Calu3 (cell line): Measurements from ENCODE around the gene EYA3. TPM values are rescaled to one million over a fixed set of nuclear protein-coding genes. Genes with fewer than 3 reads are reported as not detected.

Experiments
- BruUV-seq: library from RNA; stranded (reverse); fragments of 400-500 nt; replicated peaks from 2 replicates; lab custom pipeline; 2021; lab: Mats Ljungman, UMichigan
- CTCF ChIA-PET: fragments of 300-600 bp; sonication (Branson Sonifier 250); formaldehyde crosslinking; loops from one replicate; lab custom pipeline; 2022; ENCODE audit warnings: antibody characterized with exemption; lab: Charles Lee
- DNase-seq: peaks from one replicate; pipeline ENCODE4 v3.0.0; 2022
- H3K27ac Mint-ChIP-seq: one replicate; pipeline ENCODE4 v1.8.0; 2022; ENCODE audit warnings: mixed read lengths; ENCODE audit not compliant: unreplicated experiment
- H3K27me3 Mint-ChIP-seq: one replicate; pipeline ENCODE4 v1.8.0; 2022; ENCODE audit warnings: mixed read lengths; ENCODE audit not compliant: unreplicated experiment
- H3K36me3 Mint-ChIP-seq: one replicate; pipeline ENCODE4 v1.8.0; 2022; ENCODE audit warnings: mild to moderate bottlenecking, moderate library complexity, mixed read lengths; ENCODE audit not compliant: insufficient read depth, unreplicated experiment
- H3K4me1 Mint-ChIP-seq: one replicate; pipeline ENCODE4 v1.8.0; 2022; ENCODE audit warnings: mild to moderate bottlenecking, low read depth, mixed read lengths; ENCODE audit not compliant: unreplicated experiment
- H3K4me3 Mint-ChIP-seq: one replicate; pipeline ENCODE4 v1.8.0; 2022; ENCODE audit warnings: mild to moderate bottlenecking, low read depth, moderate library complexity, mixed read lengths; ENCODE audit not compliant: unreplicated experiment
- H3K9me3 Mint-ChIP-seq: one replicate; pipeline ENCODE4 v1.8.0; 2022; ENCODE audit warnings: low read depth, mixed read lengths; ENCODE audit not compliant: unreplicated experiment
- intact Hi-C: fragments of 100-400 bp; cut with micrococcal nuclease; formaldehyde crosslinking; loops from one replicate; pipeline ENCODE4 v1.10.0; 2022; ENCODE audit not compliant: unreplicated experiment
- total RNA-seq: library from RNA; stranded (reverse); gene quantifications from 2 replicates; pipeline ENCODE4 v1.2.3, GENCODE V29; 2022
- TF ChIP-seq, protein P1 (sequence below): fragments of 200-600 bp; IDR thresholded peaks from one replicate; pipeline ENCODE4 v1.8.0; 2022; ENCODE audit warnings: antibody characterized with exemption; ENCODE audit not compliant: unreplicated experiment

The EYA3 gene
- total RNA-seq, 1 experiment from 2014 or later, result 18.8 TPM

- no peak for DNase-seq
- Mint-ChIP-seq H3K27me3 (no peaks in the 10 kb centered on the region), H3K36me3 (no peaks in the 10 kb centered on the region), H3K4me1 (no peaks in the 10 kb centered on the region), H3K27ac (no peak overlapping the region), H3K4me3 (no peak overlapping the region), H3K9me3 (no peaks in the 10 kb centered on the region)
- TF ChIP-seq, protein P1, sequence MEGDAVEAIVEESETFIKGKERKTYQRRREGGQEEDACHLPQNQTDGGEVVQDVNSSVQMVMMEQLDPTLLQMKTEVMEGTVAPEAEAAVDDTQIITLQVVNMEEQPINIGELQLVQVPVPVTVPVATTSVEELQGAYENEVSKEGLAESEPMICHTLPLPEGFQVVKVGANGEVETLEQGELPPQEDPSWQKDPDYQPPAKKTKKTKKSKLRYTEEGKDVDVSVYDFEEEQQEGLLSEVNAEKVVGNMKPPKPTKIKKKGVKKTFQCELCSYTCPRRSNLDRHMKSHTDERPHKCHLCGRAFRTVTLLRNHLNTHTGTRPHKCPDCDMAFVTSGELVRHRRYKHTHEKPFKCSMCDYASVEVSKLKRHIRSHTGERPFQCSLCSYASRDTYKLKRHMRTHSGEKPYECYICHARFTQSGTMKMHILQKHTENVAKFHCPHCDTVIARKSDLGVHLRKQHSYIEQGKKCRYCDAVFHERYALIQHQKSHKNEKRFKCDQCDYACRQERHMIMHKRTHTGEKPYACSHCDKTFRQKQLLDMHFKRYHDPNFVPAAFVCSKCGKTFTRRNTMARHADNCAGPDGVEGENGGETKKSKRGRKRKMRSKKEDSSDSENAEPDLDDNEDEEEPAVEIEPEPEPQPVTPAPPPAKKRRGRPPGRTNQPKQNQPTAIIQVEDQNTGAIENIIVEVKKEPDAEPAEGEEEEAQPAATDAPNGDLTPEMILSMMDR, result no peak
- intact Hi-C loops, result no loop called here
- CTCF ChIA-PET, result no interaction called here
- no TSS peak for BruUV-seq
Measured at GRCh38 chr1:28032281-28032680, 56.1 kb downstream of the EYA3 start.

- Mint-ChIP-seq H3K4me1 (no peaks in the 10 kb centered on the region), H3K36me3 (no peaks in the 10 kb centered on the region), H3K4me3 (no peak overlapping the region), H3K27ac (no peak overlapping the region), H3K27me3 (no peaks in the 10 kb centered on the region), H3K9me3 (no peaks in the 10 kb centered on the region)
- BruUV-seq, result no TSS peak
- TF ChIP-seq, protein P1, result no peak
- DNase-seq, result no peak
- CTCF ChIA-PET, result no interaction called here
- intact Hi-C loops, result no loop called here
Measured at GRCh38 chr1:28031173-28031572, 57.2 kb downstream of the EYA3 start.

GRCh38 chr1:28028873-28029654 lies 59.3 kb downstream of the EYA3 start:
- no peaks in the 10 kb centered on the region for H3K36me3 Mint-ChIP-seq
- TF ChIP-seq, protein P1, result no peak
- CTCF ChIA-PET, result no interaction called here
- no peaks in the 10 kb centered on the region for H3K9me3 Mint-ChIP-seq
- DNase-seq, result no peak
- H3K27me3 Mint-ChIP-seq, result no peaks in the 10 kb centered on the region
- no TSS peak for BruUV-seq
- no peak overlapping the region for H3K27ac Mint-ChIP-seq
- no peak overlapping the region for H3K4me3 Mint-ChIP-seq
- no peaks in the 10 kb centered on the region for H3K4me1 Mint-ChIP-seq
- intact Hi-C loops, result no loop called here

DNA sequence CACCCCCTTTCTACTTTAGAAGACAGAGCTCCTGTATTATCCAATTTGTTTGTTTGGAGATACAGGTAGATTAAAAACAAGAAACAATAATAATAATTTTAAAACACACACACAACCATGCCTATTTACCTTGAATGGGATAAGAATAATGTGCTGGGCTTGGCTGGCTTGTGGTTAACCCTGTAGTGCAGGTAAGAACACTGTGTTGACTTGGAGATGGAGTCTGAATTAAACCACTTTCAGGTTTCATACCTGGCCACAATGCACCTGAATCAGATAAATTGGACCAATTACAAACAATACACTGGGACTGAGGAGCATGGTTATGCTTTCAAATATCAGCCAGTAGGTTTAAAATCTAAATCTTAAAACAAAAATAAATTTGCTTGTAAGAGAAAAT lies 60.8 kb downstream of the EYA3 start:
- intact Hi-C loops, result no loop called here
- Mint-ChIP-seq H3K27me3 (no peaks in the 10 kb centered on the region), H3K36me3 (no peaks in the 10 kb centered on the region), H3K4me3 (no peak overlapping the region), H3K9me3 (no peaks in the 10 kb centered on the region), H3K4me1 (no peaks in the 10 kb centered on the region), H3K27ac (no peak overlapping the region)
- TF ChIP-seq, protein P1, result no peak
- CTCF ChIA-PET, result no interaction called here
- no peak for DNase-seq
- no TSS peak for BruUV-seq
